Measurements from ENCODE around the gene ABHD14A. TPM values are rescaled to one million over a fixed set of nuclear protein-coding genes. Genes with fewer than 3 reads are reported as not detected.

Gene ABHD14A
- total RNA-seq, 1 donor from 2014 or later, result 0.79 TPM

GRCh38 chr3:51970606-51971300 lies 4.1 kb upstream of the ABHD14A start:
- H3K4me3 ChIP-seq (ENCODE audit: low read depth, low read length), result no peak overlapping the region
- no peaks in the 10 kb centered on the region for H3K27me3 ChIP-seq (ENCODE audit: control insufficient read depth, insufficient read depth, low read length)
- H3K36me3 ChIP-seq (ENCODE audit: control insufficient read depth, insufficient read depth, low read length), result peaks cover 2% of the 10 kb centered on the region
- DNase-seq (ENCODE audit: low read depth) (peak; percentile 22), FAIRE-seq (no peak)
- no peak for TF ChIP-seq CTCF (IDR thresholded peaks at IDR 0.05; ENCODE audit: insufficient read depth, low read length, severe bottlenecking)

GRCh38 chr3:51971350-51971749 lies 3.5 kb upstream of the ABHD14A start:
- DNase-seq (ENCODE audit: low read depth) (no peak), FAIRE-seq (no peak)
- Histone ChIP-seq H3K4me3 (ENCODE audit: low read depth, low read length) (no peak overlapping the region), H3K27me3 (ENCODE audit: control insufficient read depth, insufficient read depth, low read length) (no peaks in the 10 kb centered on the region), H3K36me3 (ENCODE audit: control insufficient read depth, insufficient read depth, low read length) (peaks cover 2% of the 10 kb centered on the region)
- TF ChIP-seq CTCF (IDR thresholded peaks at IDR 0.05; ENCODE audit: insufficient read depth, low read length, severe bottlenecking), result no peak

- DNase-seq (ENCODE audit: low read depth) (no peak), FAIRE-seq (no peak)
- no peak for TF ChIP-seq CTCF (IDR thresholded peaks at IDR 0.05; ENCODE audit: insufficient read depth, low read length, severe bottlenecking)
- no peaks in the 10 kb centered on the region for H3K27me3 ChIP-seq (ENCODE audit: control insufficient read depth, insufficient read depth, low read length)
- H3K4me3 ChIP-seq (ENCODE audit: low read depth, low read length), result peak overlapping the region; percentile 38
- H3K36me3 ChIP-seq (ENCODE audit: control insufficient read depth, insufficient read depth, low read length), result peaks cover 2% of the 10 kb centered on the region
Measured at GRCh38 chr3:51974277-51974962, 444 bp upstream of the ABHD14A start.

- Histone ChIP-seq H3K27me3 (ENCODE audit: control insufficient read depth, insufficient read depth, low read length) (no peaks in the 10 kb centered on the region), H3K4me3 (ENCODE audit: low read depth, low read length) (no peak overlapping the region), H3K36me3 (ENCODE audit: control insufficient read depth, insufficient read depth, low read length) (peaks cover 2% of the 10 kb centered on the region)
- DNase-seq (ENCODE audit: low read depth) (no peak), FAIRE-seq (no peak)
- TF ChIP-seq CTCF (IDR thresholded peaks at IDR 0.05; ENCODE audit: insufficient read depth, low read length, severe bottlenecking), result no peak
Measured at GRCh38 chr3:51975852-51976549, 1.1 kb downstream of the ABHD14A start.

GRCh38 chr3:51977446-51978142 lies 2.7 kb downstream of the ABHD14A start:
- H3K36me3 ChIP-seq (ENCODE audit: control insufficient read depth, insufficient read depth, low read length), result no peaks in the 10 kb centered on the region
- H3K27me3 ChIP-seq (ENCODE audit: control insufficient read depth, insufficient read depth, low read length), result no peaks in the 10 kb centered on the region
- DNase-seq (ENCODE audit: low read depth) (peak; percentile 57), FAIRE-seq (no peak)
- no peak overlapping the region for H3K4me3 ChIP-seq (ENCODE audit: low read depth, low read length)
- TF ChIP-seq CTCF (IDR thresholded peaks at IDR 0.05; ENCODE audit: insufficient read depth, low read length, severe bottlenecking), result no peak
